ENCODE data around the gene CMTM2.

DNA sequence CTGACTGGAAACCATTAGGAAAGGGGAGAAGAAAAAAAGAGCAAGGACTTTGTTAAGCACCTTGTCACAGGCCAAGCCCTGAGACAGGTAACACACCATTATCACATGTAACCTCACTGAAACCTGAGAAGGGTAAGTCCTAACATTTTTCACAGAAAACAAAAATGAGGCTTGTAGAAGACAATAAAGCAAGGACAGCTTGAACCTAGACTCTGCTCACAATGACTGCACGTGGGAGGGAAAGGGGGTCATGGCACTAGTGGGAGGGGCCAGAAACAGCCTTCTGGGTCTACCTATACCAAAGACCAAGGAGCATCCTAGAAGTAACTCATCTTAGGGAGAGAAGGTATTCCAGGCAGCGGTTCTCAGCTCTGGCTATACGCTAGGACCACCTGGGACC lies 36.9 kb upstream of the CMTM2 start:
- TF ChIP-seq ZNF274 (IDR thresholded peaks at IDR 0.05; ENCODE audit: low read depth, low read length) (no peak), SUZ12 (IDR thresholded peaks at IDR 0.05; ENCODE audit: extremely low read depth, insufficient read depth, insufficient read length) (no peak), YY1 (IDR thresholded peaks at IDR 0.05; ENCODE audit: insufficient read depth, insufficient read length) (no peak)
